Measurements from ENCODE around the gene CENPT. TPM values are rescaled to one million over a fixed set of nuclear protein-coding genes. Genes with fewer than 3 reads are reported as not detected.

CENPT gene
- total and polyA plus RNA-seq, 10 of the 15 experiments (the other 5 are each of a cell fraction or from before 2014, with no cell fraction given) = 1.1 to 45.7 (median 24.5) TPM

DNA sequence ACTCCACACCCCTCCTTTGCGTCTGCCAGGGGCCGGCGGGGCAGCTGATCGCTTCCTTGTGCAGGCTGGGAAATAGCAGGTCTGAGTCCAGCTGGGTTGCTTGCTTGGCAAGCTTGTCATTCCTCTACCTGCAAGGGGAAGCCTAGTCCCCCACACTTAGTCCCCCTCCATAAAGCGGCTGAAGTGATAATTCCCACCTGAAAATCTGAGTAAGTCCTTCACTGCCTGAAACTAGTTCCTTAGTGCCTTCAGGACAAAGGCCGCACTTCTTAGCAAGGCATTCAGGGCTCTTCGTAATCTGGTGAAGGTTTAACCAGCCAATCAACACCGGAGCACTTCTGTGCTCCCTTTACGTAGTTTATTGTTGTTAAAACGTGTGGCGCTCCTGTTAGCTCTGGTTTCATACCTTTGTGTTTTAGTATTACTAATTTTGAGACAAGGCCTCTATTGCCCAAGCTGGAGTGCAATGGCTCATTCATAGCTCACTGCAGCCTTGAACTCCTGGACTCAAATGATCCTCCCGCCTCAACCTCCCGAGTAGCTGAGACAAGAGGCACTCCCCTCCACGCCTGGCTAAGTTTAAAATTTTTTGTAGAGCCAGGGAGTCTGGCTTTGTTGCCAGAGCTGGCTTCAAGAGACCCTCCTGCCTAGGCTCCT is 46.4 kb upstream of the CENPT start (continued):
- TF ChIP-seq CUX1 (IDR thresholded peaks at IDR 0.05; ENCODE audit: insufficient replicate concordance, low read depth, low read length) = no peak
- TF ChIP-seq, protein P1, sequence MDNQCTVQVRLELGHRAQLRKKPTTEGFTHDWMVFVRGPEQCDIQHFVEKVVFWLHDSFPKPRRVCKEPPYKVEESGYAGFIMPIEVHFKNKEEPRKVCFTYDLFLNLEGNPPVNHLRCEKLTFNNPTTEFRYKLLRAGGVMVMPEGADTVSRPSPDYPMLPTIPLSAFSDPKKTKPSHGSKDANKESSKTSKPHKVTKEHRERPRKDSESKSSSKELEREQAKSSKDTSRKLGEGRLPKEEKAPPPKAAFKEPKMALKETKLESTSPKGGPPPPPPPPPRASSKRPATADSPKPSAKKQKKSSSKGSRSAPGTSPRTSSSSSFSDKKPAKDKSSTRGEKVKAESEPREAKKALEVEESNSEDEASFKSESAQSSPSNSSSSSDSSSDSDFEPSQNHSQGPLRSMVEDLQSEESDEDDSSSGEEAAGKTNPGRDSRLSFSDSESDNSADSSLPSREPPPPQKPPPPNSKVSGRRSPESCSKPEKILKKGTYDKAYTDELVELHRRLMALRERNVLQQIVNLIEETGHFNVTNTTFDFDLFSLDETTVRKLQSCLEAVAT (IDR thresholded peaks at IDR 0.05) = no peak
- TF ChIP-seq HDGF (IDR thresholded peaks at IDR 0.05) = no peak
- TF ChIP-seq, protein P2, sequence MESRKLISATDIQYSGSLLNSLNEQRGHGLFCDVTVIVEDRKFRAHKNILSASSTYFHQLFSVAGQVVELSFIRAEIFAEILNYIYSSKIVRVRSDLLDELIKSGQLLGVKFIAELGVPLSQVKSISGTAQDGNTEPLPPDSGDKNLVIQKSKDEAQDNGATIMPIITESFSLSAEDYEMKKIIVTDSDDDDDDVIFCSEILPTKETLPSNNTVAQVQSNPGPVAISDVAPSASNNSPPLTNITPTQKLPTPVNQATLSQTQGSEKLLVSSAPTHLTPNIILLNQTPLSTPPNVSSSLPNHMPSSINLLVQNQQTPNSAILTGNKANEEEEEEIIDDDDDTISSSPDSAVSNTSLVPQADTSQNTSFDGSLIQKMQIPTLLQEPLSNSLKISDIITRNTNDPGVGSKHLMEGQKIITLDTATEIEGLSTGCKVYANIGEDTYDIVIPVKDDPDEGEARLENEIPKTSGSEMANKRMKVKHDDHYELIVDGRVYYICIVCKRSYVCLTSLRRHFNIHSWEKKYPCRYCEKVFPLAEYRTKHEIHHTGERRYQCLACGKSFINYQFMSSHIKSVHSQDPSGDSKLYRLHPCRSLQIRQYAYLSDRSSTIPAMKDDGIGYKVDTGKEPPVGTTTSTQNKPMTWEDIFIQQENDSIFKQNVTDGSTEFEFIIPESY (IDR thresholded peaks at IDR 0.05) = no peak
- no peak for TF ChIP-seq CTCF (IDR thresholded peaks at IDR 0.05 in 2 of 3, conservative IDR thresholded peaks at IDR 0.05 in 1 of 3; ENCODE audit: control insufficient read depth in 2 of 3, extremely low read depth in 1 of 3, insufficient read depth in 1 of 3, low read depth in 3 of 3, low read length in 3 of 3)
- no peak for TF ChIP-seq EGR1 (IDR thresholded peaks at IDR 0.05; ENCODE audit: borderline replicate concordance in 1 of 2, low read depth in 2 of 2, low read length in 2 of 2)
- TF ChIP-seq NFYA (IDR thresholded peaks at IDR 0.05; ENCODE audit: borderline replicate concordance, low read depth, low read length) = no peak
- TF ChIP-seq SMC3 (IDR thresholded peaks at IDR 0.05; ENCODE audit: borderline replicate concordance, low read length) = no peak
- no peak for TF ChIP-seq BCLAF1 (IDR thresholded peaks at IDR 0.05)
- TF ChIP-seq GATAD2B (conservative IDR thresholded peaks at IDR 0.05; ENCODE audit: low read depth) = no peak
- TF ChIP-seq, protein P3, sequence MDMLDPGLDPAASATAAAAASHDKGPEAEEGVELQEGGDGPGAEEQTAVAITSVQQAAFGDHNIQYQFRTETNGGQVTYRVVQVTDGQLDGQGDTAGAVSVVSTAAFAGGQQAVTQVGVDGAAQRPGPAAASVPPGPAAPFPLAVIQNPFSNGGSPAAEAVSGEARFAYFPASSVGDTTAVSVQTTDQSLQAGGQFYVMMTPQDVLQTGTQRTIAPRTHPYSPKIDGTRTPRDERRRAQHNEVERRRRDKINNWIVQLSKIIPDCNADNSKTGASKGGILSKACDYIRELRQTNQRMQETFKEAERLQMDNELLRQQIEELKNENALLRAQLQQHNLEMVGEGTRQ (IDR thresholded peaks at IDR 0.05; ENCODE audit: borderline replicate concordance, low read depth, low read length) = no peak

Data from GM12878 (cell line).